Astrocyte (in vitro differentiated cells and primary cell): ENCODE measurements around the gene GRAMD4.

Experiments
- CTCF ChIP-seq: IDR thresholded peaks from 2 replicates; pipeline ENCODE4 v1.5.1; 2011; ENCODE audit warnings: low read depth, mild to moderate bottlenecking, inconsistent platforms, low read length, moderate library complexity; ENCODE audit not compliant: insufficient read depth
- EZH2 ChIP-seq: IDR thresholded peaks from 2 replicates; pipeline ENCODE4 v1.6.1; 2012; ENCODE audit warnings: mild to moderate bottlenecking, low read length, inconsistent platforms; ENCODE audit not compliant: insufficient read depth

GRCh38 chr22:46652081-46652846 is 32.1 kb downstream of the GRAMD4 start:
- no peak for TF ChIP-seq CTCF
- no peak for TF ChIP-seq EZH2
